Measurements from ENCODE around the gene RWDD4.

- TF ChIP-seq CTCF (IDR thresholded peaks at IDR 0.05; ENCODE audit: low read depth, low read length), result no peak
- TF ChIP-seq POLR2A (IDR thresholded peaks at IDR 0.05; ENCODE audit: extremely low read depth, insufficient read length), result no peak
- no peak for TF ChIP-seq MAX (IDR thresholded peaks at IDR 0.05; ENCODE audit: low read depth, low read length)
These were observed 32.9 kb upstream of the RWDD4 start for GRCh38 chr4:183691897-183692296.
